HG03159 (cell line): Measurements from ENCODE around the gene TNNC1.

Experiments
- ATAC-seq: cut with Tn5 transposase; IDR thresholded peaks from one replicate; pipeline ENCODE4 v1.9.1; 2021; ENCODE audit warnings: mild to moderate bottlenecking, moderate library complexity; ENCODE audit not compliant: unreplicated experiment

The TNNC1 gene

GRCh38 chr3:52402101-52402521 lies 51.7 kb downstream of the TNNC1 start:
- ATAC-seq, result no peak

- no peak for ATAC-seq
Measured at GRCh38 chr3:52401551-52401950, 52.3 kb downstream of the TNNC1 start.
